NCI-H1092 (cell line): ENCODE measurements around the gene NAP1L1.

Source experiments
- DNase-seq: peaks from one replicate; lab custom pipeline; 2025; lab: John Stamatoyannopoulos, UW

Gene NAP1L1

GRCh38 chr12:76083246-76083903 lies 1.1 kb downstream of the NAP1L1 start:
- DNase-seq, result no peak

DNA sequence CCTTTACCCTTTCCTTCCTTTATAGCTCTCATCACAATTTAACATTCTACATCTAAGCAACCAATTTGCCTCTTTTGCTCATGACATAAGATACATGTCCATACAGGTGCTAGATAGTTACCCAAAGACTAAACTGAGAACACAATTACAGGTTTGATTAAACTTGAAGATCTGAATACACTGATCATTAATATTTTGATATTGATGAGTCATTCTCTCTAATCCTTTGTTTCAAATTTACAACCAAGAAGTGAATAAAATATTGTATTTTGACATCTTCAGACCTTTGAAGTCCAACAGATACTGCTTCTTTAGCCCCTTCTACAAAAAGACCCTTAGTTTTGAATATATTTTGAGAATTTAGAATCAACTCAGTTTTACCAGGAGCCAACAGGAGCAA lies 2.6 kb downstream of the NAP1L1 start:
- DNase-seq, result no peak

DNA sequence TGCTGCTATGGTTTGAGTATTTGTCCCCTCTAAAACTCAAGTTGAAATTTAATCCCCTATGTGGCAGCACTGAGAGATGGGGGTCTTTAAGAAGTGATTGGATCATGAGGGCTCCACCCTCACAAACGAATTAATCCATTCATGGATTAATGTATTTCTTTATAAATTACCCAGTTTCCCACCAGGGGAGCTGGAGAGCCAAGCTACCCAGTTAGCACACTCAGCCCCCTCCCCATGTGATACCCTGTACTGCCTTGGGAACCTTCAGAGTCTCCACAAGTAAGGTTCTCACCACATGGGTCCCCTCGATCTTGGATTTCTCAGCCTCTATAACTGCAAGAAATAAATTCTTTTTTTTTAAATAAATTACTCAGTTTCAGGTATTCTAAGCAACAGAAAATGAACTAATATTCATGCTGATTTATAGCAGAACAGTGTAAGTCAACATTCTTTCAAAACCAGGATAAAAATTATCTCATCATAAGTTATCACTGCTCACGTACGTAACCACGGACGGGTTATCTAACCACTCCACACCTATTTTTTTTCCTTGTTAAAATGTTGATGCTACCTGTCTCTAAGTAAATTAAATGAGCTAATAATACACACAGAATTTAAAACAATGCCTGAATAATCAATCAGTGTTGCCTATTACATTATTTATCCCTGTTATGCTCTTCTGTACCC lies 3.6 kb downstream of the NAP1L1 start:
- no peak for DNase-seq

DNA sequence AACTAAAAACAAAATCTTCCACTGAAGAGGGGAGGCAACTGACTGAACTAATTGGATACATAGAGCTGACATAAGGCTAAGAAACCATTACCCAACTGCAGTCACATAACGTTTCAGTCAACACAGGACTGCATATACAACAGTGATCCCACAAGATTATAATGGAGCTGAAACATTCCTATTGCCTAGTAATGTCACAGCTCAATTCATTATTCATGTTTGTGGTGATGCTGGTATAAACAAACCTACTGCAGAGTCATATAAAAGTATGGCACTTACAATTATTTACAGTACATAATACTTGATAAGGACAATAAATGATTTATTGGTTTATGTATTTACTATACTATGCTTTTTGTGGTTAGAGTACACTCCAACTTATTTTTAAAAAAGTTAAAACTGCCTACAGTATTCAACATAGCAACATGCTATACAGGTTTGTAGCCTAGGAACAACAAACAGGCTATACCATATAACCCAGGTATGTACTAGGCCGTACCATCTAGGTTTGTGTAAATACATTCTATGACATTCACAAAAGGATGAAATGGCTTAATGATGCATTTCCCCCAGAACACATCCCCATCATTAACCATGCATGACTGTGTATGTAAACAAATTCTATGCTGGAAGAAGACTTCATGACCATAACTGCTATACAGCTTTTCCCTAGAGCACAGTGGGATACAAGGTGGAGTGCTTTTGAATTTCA lies 4.3 kb downstream of the NAP1L1 start:
- peak; percentile 11 for DNase-seq

- no peak for DNase-seq
Measured at GRCh38 chr12:76078748-76079147, 5.7 kb downstream of the NAP1L1 start.

- no peak for DNase-seq
Measured at GRCh38 chr12:76075448-76075847, 9.0 kb downstream of the NAP1L1 start.

- DNase-seq, result no peak
Measured at GRCh38 chr12:76074701-76075336, 9.7 kb downstream of the NAP1L1 start.

DNA sequence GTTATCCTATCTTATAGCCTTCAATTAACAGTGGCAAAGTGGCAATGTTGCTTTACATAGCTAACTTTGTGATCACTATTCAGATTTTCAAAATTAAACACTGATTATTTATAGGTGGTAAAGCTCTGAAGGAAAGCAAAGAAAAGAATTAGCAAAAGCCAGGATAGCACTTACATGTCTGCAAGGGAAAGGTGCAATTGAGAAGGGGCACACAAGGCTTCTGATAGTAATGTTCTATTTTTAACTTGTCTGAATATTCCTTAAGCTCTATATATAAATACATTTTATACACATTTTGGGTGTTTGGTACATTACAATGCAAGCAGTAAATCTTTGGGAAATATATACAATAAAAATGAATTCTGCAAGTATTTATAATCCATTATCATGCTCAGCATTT lies 10.9 kb downstream of the NAP1L1 start:
- no peak for DNase-seq

- no peak for DNase-seq
Measured at GRCh38 chr12:76072568-76072967, 11.9 kb downstream of the NAP1L1 start.

DNA sequence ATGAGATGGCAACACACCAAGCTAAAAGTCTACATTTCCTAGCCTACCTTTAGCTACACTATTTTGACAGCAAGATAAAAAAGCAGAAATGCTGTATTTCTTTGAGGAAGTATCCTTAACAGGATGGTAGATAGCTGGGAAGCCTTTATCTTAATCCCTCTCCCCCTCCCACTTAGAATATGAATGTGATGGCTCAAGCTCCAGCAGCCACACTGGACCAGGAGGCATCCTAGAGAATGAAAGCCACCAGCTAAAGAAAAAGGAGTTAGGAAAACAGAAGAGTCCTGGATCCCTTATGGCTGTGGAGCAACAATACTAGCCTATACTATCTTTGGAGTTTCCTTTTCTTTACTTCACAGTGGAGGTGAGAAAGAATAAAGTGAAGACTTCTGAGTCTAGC lies 15.1 kb downstream of the NAP1L1 start:
- DNase-seq, result no peak

DNA sequence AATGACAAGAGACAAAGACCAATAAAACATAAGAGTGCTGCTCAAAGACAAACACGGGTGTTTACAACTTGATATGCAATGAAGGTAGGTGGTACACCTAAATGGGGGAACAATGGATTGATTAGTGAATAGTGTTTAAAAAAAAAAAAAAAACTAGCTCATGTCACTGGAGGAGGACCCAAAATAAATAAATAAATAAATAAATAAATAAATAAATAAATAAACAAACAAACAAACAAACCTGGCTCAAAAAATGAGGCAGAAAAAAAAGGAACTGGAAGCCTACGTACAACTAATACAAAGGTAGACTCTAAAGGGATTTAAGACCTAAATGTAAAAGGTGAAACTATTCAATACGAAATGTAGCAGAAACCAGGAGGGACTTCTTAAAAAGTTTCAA lies 18.6 kb downstream of the NAP1L1 start:
- no peak for DNase-seq

- DNase-seq, result no peak
Measured at GRCh38 chr12:76064904-76065303, 19.6 kb downstream of the NAP1L1 start.

DNA sequence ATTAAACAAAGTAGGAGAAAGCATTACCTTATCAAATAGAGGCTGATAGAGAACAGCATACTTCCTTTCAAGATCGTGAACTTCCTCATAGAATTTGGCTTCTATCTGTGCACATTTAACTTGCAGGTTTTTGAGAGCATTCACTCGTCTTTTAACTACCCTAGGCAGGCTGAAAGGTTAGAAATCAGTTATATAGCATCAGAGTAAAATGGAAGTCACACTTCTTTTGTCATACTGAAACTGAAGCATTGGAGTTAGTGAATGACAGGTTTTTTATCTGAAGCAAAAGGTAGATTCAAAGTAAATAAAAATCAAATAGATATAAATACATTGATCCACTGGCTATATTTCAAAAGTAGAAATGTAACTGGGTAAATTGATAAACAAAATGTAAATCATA lies 24.4 kb downstream of the NAP1L1 start:
- DNase-seq, result no peak

- no peak for DNase-seq
Measured at GRCh38 chr12:76057326-76057725, 27.2 kb downstream of the NAP1L1 start.

GRCh38 chr12:76055393-76055792 lies 29.1 kb downstream of the NAP1L1 start:
- no peak for DNase-seq

- no peak for DNase-seq
Measured at GRCh38 chr12:76049575-76050251, 34.8 kb downstream of the NAP1L1 start.

- no peak for DNase-seq
Measured at GRCh38 chr12:76047742-76048141, 36.7 kb downstream of the NAP1L1 start.

GRCh38 chr12:76047060-76047459 lies 37.4 kb downstream of the NAP1L1 start:
- DNase-seq, result no peak

- DNase-seq, result no peak
Measured at GRCh38 chr12:76043377-76043776, 41.1 kb downstream of the NAP1L1 start.

GRCh38 chr12:76042147-76042546 lies 42.3 kb downstream of the NAP1L1 start:
- DNase-seq, result no peak

- no peak for DNase-seq
Measured at GRCh38 chr12:76041406-76041805, 43.1 kb downstream of the NAP1L1 start.

DNA sequence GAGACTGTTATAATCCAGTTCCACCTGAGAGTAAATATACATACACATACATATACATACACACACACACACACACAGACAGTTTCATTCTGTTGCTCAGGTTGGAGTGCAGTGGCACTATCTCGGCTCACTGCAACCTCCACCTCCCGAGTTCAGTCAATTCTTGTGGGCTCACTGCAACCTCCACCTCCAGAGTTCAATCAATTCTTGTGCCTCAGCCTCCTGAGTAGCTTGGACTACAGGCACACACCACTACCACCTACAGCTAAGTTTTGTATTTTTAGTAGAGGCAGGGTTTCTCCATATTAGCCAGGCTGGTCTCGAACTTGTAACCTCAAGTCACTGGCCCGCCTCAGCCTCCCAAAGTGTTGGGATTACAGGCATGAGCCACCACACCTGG lies 44.0 kb downstream of the NAP1L1 start:
- DNase-seq, result no peak
